ACC112 (cell line): Measurements from ENCODE around the gene CTNNA3.
"Not testable (repeated sequence)": the region's sequence is repeated elsewhere in the genome, so short reads cannot be mapped to it uniquely, and the experiment has no call there.

Experiments used
- H2AFZ ChIP-seq: fragments of 200-600 bp; sonication (generic); one replicate; pipeline ENCODE4 v1.6.0; 2017; ENCODE audit warnings: antibody characterized with exemption, low read length; ENCODE audit not compliant: unreplicated experiment
- H3K27ac ChIP-seq: fragments of 200-600 bp; sonication (generic); 2 replicates; pipeline ENCODE4 v1.5.1; 2014; ENCODE audit warnings: low read depth, mild to moderate bottlenecking, antibody characterized with exemption, low read length, moderate library complexity
- H3K27me3 ChIP-seq: fragments of 200-600 bp; sonication (generic); 2 replicates; pipeline ENCODE4 v1.6.1; 2014; ENCODE audit warnings: mild to moderate bottlenecking, antibody characterized with exemption, low read length, moderate library complexity, mixed read lengths; ENCODE audit not compliant: insufficient read depth
- H3K36me3 ChIP-seq: fragments of 200-600 bp; sonication (generic); 2 replicates; pipeline ENCODE4 v1.6.1; 2016; ENCODE audit warnings: mild to moderate bottlenecking, antibody characterized with exemption, low read length, moderate library complexity, mixed read lengths; ENCODE audit not compliant: insufficient read depth
- H3K4me1 ChIP-seq: fragments of 200-600 bp; sonication (generic); one replicate; pipeline ENCODE4 v1.6.1; 2016; ENCODE audit warnings: low read length, mixed read lengths; ENCODE audit not compliant: insufficient read depth, unreplicated experiment, control insufficient read depth
- H3K4me3 ChIP-seq: fragments of 200-600 bp; sonication (generic); 2 replicates; pipeline ENCODE4 v1.5.1; 2014; ENCODE audit warnings: mild to moderate bottlenecking, low read depth, low read length
- H3K79me2 ChIP-seq: fragments of 200-600 bp; sonication (generic); one replicate; pipeline ENCODE4 v1.6.0; 2016; ENCODE audit warnings: low read length; ENCODE audit not compliant: control insufficient read depth, unreplicated experiment, insufficient read depth

The CTNNA3 gene

DNA sequence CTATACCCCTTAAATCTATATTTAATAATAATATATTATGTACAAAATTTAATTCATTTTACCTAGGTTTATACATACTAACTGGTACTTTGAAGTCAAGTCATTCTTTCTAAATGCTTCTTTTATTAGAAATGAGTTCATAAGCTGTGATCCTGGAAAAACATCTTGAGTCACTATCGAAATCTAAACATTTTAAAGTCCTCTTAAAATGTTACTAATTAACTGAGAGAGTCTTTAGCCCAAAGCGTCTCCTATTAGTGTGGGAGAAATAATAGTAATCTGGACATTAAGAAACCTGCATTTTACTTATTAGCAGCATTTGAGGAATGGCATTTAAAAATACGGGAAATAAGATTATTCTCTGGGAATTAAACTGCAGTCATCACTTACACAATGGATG lies 142.7 kb downstream of the CTNNA3 start:
- Histone ChIP-seq H3K27me3 (no peaks in the 10 kb centered on the region), H3K4me3 (no peak overlapping the region), H3K4me1 (no peaks in the 10 kb centered on the region), H2AFZ (no peak overlapping the region), H3K27ac (no peak overlapping the region), H3K79me2 (no peaks in the 10 kb centered on the region), H3K36me3 (no peaks in the 10 kb centered on the region)

DNA sequence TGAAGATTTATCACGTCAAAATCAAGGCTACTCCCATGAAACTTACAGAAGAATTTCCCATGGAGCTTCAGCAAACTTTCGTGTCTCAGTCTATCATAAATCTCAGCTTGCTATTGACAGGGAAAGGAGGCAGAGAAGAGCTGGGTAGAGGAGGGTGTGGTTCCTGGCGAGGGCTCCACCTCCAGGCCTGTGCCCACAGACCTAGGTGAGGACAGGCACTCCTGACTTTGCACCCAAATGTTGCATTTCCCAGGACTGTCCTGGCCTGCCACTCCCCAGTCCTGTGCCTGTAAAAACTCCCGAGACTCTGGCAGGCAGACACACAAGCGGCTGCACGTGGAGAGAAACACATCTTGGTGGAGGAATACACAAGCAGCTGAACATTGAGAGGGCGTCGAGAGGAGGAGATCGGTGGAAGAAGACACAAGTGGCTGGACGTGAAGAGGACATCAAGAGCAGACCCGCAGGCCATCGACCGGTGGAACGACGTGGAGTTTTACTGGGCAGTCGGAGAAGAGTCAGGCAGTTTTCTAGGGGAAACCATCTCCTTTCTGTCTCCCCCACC lies 145.1 kb downstream of the CTNNA3 start:
- no peak overlapping the region for H2AFZ ChIP-seq
- no peaks in the 10 kb centered on the region for H3K27me3 ChIP-seq
- no peak overlapping the region for H3K4me3 ChIP-seq
- H3K4me1 ChIP-seq, result no peaks in the 10 kb centered on the region
- no peaks in the 10 kb centered on the region for H3K36me3 ChIP-seq
- H3K27ac ChIP-seq, result no peak overlapping the region
- no peaks in the 10 kb centered on the region for H3K79me2 ChIP-seq

DNA sequence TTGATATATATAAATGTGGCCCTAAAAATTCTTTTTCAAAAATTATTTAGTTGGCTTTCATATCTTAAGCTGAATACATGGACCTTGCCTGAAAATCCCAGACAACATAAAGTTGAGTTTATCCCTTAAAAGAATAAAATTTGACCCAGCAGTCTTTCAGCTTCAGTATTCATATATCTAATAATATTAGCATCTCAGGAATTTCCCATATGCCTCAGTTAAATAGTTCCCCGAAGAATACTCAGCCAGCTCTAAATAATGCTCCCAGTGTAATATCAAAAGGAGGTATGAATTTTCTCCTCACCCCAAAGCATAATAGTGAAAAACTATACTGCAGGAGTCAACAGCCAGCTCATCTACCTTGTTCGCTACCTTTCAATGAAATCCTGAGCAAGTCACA lies 145.9 kb downstream of the CTNNA3 start:
- Histone ChIP-seq H3K36me3 (no peaks in the 10 kb centered on the region), H3K27ac (no peak overlapping the region), H3K4me3 (no peak overlapping the region), H3K79me2 (no peaks in the 10 kb centered on the region), H2AFZ (no peak overlapping the region), H3K27me3 (no peaks in the 10 kb centered on the region), H3K4me1 (no peaks in the 10 kb centered on the region)

DNA sequence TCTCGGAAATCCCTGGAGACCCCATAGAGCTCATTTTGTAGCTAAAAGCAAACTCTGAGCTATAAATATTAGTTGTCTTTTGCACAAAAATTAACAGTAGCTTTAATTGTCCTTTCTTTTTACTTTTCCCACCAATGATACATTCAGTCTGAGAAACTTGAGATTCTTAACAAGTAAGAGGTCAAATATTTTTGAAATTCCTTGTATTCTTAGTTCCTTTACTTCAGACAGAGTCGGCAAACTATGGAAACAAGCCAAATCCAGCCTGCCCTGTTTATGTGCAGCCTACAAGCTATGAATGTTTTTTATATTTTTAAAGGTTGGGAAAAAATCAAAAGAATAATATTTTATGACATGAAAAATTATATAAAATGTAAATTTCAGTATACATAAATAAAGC lies 146.6 kb downstream of the CTNNA3 start:
- no peak overlapping the region for H3K27ac ChIP-seq
- no peaks in the 10 kb centered on the region for H3K36me3 ChIP-seq
- no peaks in the 10 kb centered on the region for H3K79me2 ChIP-seq
- no peak overlapping the region for H2AFZ ChIP-seq
- no peak overlapping the region for H3K4me3 ChIP-seq
- no peaks in the 10 kb centered on the region; the same call in 1 of the 2 replicates for H3K27me3 ChIP-seq
- H3K4me1 ChIP-seq, result no peaks in the 10 kb centered on the region

DNA sequence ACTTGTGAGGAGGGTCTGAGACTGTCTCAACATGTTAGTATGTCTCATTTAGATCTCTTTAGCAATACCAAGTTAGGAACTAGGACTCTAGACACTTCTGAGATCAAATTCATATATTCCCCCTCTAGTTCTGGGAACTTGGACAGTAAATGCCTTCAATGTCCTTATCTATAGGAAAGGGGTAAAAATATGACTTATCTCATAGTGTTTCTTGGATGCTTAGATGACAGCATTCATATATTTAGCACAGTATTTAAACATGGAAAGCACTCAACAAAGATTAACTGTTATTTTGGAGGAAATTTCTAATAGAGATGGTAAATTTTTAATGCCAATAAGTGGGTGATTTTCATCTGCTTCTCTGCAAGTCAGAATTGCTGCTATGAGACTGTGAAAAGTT lies 154.6 kb downstream of the CTNNA3 start:
- H3K79me2 ChIP-seq, result no peaks in the 10 kb centered on the region
- no peaks in the 10 kb centered on the region for H3K4me1 ChIP-seq
- H3K27ac ChIP-seq, result no peak overlapping the region
- no peak overlapping the region for H3K4me3 ChIP-seq
- H2AFZ ChIP-seq, result no peak overlapping the region
- no peaks in the 10 kb centered on the region for H3K36me3 ChIP-seq
- H3K27me3 ChIP-seq, result peaks cover 12% of the 10 kb centered on the region

DNA sequence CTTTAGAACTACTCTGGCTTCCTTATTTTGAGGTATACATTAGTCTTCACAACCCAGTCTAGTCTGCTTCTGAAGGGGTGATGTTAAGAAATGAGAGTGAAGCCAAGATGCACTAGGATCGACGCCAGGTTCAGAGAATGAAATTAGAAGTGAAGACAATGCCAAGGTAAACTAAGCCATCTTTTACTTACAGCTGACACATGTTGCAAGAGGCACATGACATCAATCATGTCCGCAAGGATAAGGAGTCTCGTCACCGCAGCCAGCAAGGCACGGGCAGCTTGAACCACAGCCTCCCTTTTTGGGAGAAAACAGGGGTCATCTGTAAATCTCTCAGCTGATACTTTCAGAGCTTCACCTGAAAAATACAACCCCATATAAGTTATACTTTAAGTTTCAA lies 156.7 kb downstream of the CTNNA3 start:
- Histone ChIP-seq H3K79me2 (no peaks in the 10 kb centered on the region), H3K27me3 (peaks cover 14% of the 10 kb centered on the region), H3K4me3 (no peak overlapping the region), H2AFZ (no peak overlapping the region), H3K27ac (no peak overlapping the region), H3K4me1 (no peaks in the 10 kb centered on the region), H3K36me3 (no peaks in the 10 kb centered on the region)

DNA sequence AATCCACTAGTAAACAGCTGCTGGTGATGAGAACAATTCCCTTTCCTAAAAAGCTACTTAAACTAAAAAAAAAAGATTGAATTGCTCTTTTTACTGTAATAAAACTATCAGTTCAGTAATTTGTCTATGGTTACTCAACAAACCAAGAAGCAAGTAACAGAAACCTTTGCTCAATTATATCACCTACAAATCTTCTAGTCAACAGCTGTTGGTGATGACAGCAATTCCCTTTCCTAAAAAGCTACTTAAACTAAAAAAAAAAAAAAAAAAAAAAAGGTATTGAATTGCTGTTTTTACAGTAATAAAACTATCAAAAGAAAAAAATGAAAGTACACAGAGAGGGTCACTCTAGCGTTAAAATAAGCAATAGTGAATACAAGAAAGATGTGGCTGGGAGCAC lies 158.1 kb downstream of the CTNNA3 start:
- no peak overlapping the region for H3K4me3 ChIP-seq
- no peaks in the 10 kb centered on the region for H3K36me3 ChIP-seq
- H3K79me2 ChIP-seq, result no peaks in the 10 kb centered on the region
- no peak overlapping the region for H2AFZ ChIP-seq
- no peaks in the 10 kb centered on the region for H3K4me1 ChIP-seq
- peaks cover 14% of the 10 kb centered on the region for H3K27me3 ChIP-seq
- no peak overlapping the region for H3K27ac ChIP-seq

DNA sequence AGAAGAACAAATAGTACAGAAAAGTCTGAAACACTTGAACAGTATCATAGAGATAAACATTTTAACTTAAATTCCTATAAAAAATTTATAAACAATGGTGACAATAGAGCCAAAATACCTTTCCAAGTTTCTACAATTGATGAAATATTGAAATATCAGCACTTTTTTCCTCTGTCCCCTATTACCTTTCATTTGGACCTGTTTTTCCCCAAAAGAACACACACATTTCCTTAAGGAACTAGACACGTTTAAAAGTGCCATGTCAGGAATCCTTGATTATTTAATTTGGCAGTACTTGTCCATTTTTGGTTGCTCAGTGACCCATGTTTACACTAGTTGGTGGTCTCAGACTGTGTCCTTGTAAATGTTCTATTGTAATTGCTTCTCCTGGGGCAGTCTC lies 162.6 kb downstream of the CTNNA3 start:
- H3K36me3 ChIP-seq, result no peaks in the 10 kb centered on the region
- H3K27me3 ChIP-seq, result peaks cover 18% of the 10 kb centered on the region
- no peak overlapping the region for H3K4me3 ChIP-seq
- H3K27ac ChIP-seq, result no peak overlapping the region
- no peaks in the 10 kb centered on the region for H3K4me1 ChIP-seq
- H2AFZ ChIP-seq, result no peak overlapping the region
- no peaks in the 10 kb centered on the region for H3K79me2 ChIP-seq

DNA sequence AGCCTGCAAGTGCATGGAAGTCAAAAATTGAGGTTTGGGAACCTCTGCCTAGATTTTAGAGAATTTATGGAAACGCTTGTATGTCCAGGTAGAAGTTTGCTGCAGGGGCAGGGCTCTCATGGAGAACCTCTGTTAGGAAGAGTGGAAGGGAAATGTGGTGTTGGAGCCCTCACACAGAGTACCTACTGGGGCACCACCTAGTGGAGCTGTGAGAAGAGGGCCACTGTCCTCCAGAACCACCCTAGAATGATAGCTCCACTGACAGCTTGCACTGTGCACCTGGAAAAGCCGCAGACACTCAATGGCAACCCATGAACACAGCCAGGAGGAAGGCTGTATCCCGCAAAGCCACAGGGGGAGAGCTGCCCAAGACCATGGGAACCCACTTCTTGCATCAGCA lies 165.0 kb downstream of the CTNNA3 start:
- H3K4me1 ChIP-seq, H3K27ac ChIP-seq, H2AFZ ChIP-seq, H3K36me3 ChIP-seq, H3K79me2 ChIP-seq, H3K27me3 ChIP-seq, H3K4me3 ChIP-seq: not testable (repeated sequence)

DNA sequence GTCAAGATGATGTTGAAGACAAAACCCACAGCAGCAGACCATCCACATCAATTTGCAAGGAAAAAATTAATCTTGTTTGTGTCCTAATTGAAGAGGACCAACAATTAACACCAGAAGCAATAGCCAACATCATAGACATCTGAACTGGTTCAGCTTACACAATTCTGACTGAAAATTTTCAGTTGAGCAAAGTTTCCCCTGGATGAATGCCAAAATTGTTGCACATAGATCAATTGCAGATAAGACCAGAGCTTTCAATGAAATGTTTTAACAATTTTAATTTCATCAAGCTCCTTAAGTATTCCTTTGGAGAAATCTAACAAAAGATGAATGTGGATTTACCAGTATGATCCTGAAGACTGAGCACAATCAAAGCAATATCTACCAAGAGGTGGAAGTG lies 168.6 kb downstream of the CTNNA3 start:
- Histone ChIP-seq H3K4me1 (no peaks in the 10 kb centered on the region), H3K27ac (no peak overlapping the region), H3K4me3 (no peak overlapping the region), H3K79me2 (no peaks in the 10 kb centered on the region), H3K36me3 (no peaks in the 10 kb centered on the region), H2AFZ (no peak overlapping the region), H3K27me3 (0 out of 2 replicates have a peak, but pooled peaks cover 13% of the 10 kb centered on the region)

DNA sequence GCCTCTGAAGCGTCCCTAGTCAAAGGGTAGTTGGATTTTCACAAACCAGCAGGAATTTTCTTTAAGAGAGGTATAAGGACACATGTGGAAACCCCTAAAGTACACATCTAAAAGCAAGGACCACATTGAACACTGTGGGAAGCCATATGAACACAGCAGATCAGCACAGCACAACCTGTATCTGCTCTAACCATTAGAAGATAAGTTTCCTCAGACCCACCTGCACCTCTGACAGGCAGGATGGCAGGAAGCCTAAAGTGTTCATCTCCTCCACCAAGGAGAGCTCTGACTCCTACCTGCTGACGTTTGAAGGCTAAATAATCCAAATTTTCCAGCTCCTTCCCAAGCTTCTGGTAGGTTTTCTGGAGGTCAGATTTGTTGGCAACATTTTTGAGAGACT lies 174.4 kb downstream of the CTNNA3 start:
- H3K79me2 ChIP-seq, result no peaks in the 10 kb centered on the region
- no peak overlapping the region for H3K4me3 ChIP-seq
- H3K27me3 ChIP-seq, result peaks cover 26% of the 10 kb centered on the region
- no peak overlapping the region for H2AFZ ChIP-seq
- no peak overlapping the region for H3K27ac ChIP-seq
- H3K4me1 ChIP-seq, result no peaks in the 10 kb centered on the region
- H3K36me3 ChIP-seq, result no peaks in the 10 kb centered on the region
